ENCODE results near the gene TXNDC2.

- no peak for TF ChIP-seq CTCF (IDR thresholded peaks at IDR 0.05)
- TF ChIP-seq POLR2AphosphoS5 (IDR thresholded peaks at IDR 0.05), result no peak
- no peak for TF ChIP-seq POLR2A (IDR thresholded peaks at IDR 0.05; ENCODE audit: low read depth)
- TF ChIP-seq EP300 (IDR thresholded peaks at IDR 0.05), result no peak
Observed at GRCh38 chr18:9926223-9926894, 40.6 kb downstream of the TXNDC2 start.

Measured in esophagus muscularis mucosa (tissue), 4 donors.